Measurements from ENCODE around the gene SLITRK3. TPM values are rescaled to one million over a fixed set of nuclear protein-coding genes. Genes with fewer than 3 reads are reported as not detected.

Gene SLITRK3
- total RNA-seq, 1 experiment from 2014 or later, result not detected

GRCh38 chr3:165225604-165226003 is 29.4 kb upstream of the SLITRK3 start:
- Mint-ChIP-seq H3K36me3 (ENCODE audit: insufficient read depth, unreplicated experiment) (no peaks in the 10 kb centered on the region), H3K4me1 (ENCODE audit: insufficient read depth, unreplicated experiment) (no peaks in the 10 kb centered on the region)
- CTCF ChIA-PET, result no interaction called here

GRCh38 chr3:165217739-165218138 is 21.6 kb upstream of the SLITRK3 start:
- Mint-ChIP-seq H3K27me3 (ENCODE audit: insufficient read depth, unreplicated experiment) (no peaks in the 10 kb centered on the region), H3K27ac (ENCODE audit: low read depth, unreplicated experiment) (no peak overlapping the region), H3K9me3 (ENCODE audit: unreplicated experiment) (no peaks in the 10 kb centered on the region), H3K36me3 (ENCODE audit: insufficient read depth, unreplicated experiment) (no peaks in the 10 kb centered on the region), H3K4me3 (ENCODE audit: unreplicated experiment) (no peak overlapping the region), H3K4me1 (ENCODE audit: insufficient read depth, unreplicated experiment) (no peaks in the 10 kb centered on the region)
- intact Hi-C loops (cut with micrococcal nuclease), result no loop called here
- POLR2A ChIA-PET, result no interaction called here
- no peak for DNase-seq (ENCODE audit: unreplicated experiment)
- CTCF ChIA-PET, result no interaction called here
- no TSS peak for BruUV-seq (replicated peaks)
- no peak for TF ChIP-seq CTCF (IDR thresholded peaks at IDR 0.05; ENCODE audit: unreplicated experiment)

More at GRCh38 chr3:165225604-165226003, 29.4 kb upstream of the SLITRK3 start:
- Mint-ChIP-seq H3K9me3 (ENCODE audit: unreplicated experiment) (no peaks in the 10 kb centered on the region), H3K4me3 (ENCODE audit: unreplicated experiment) (no peak overlapping the region), H3K27ac (ENCODE audit: low read depth, unreplicated experiment) (no peak overlapping the region), H3K27me3 (ENCODE audit: insufficient read depth, unreplicated experiment) (no peaks in the 10 kb centered on the region)
- no peak for TF ChIP-seq CTCF (IDR thresholded peaks at IDR 0.05; ENCODE audit: unreplicated experiment)
- no peak for DNase-seq (ENCODE audit: unreplicated experiment)
- BruUV-seq (replicated peaks), result no TSS peak
- intact Hi-C loops (cut with micrococcal nuclease), result no loop called here
- POLR2A ChIA-PET, result no interaction called here

GRCh38 chr3:165212580-165212979 is 16.4 kb upstream of the SLITRK3 start:
- Mint-ChIP-seq H3K36me3 (ENCODE audit: insufficient read depth, unreplicated experiment) (no peaks in the 10 kb centered on the region), H3K4me1 (ENCODE audit: insufficient read depth, unreplicated experiment) (no peaks in the 10 kb centered on the region), H3K4me3 (ENCODE audit: unreplicated experiment) (no peak overlapping the region), H3K27ac (ENCODE audit: low read depth, unreplicated experiment) (no peak overlapping the region), H3K27me3 (ENCODE audit: insufficient read depth, unreplicated experiment) (no peaks in the 10 kb centered on the region), H3K9me3 (ENCODE audit: unreplicated experiment) (no peaks in the 10 kb centered on the region)
- no peak for DNase-seq (ENCODE audit: unreplicated experiment)
- no TSS peak for BruUV-seq (replicated peaks)
- intact Hi-C loops (cut with micrococcal nuclease), result no loop called here
- POLR2A ChIA-PET, result no interaction called here
- TF ChIP-seq CTCF (IDR thresholded peaks at IDR 0.05; ENCODE audit: unreplicated experiment), result no peak
- CTCF ChIA-PET, result interaction anchor here (0.6 to 1.1 kb wide), 3 partner anchors 8 to 1847 kb away, joined by 3 to 5 read pairs (median 5); no protein-coding TSS in a partner anchor

- no peaks in the 10 kb centered on the region for H3K36me3 Mint-ChIP-seq (ENCODE audit: insufficient read depth, unreplicated experiment)
- H3K27me3 Mint-ChIP-seq (ENCODE audit: insufficient read depth, unreplicated experiment), result no peaks in the 10 kb centered on the region
- no peaks in the 10 kb centered on the region for H3K9me3 Mint-ChIP-seq (ENCODE audit: unreplicated experiment)
- POLR2A ChIA-PET, result no interaction called here
- no peak for DNase-seq (ENCODE audit: unreplicated experiment)
- BruUV-seq (replicated peaks), result no TSS peak
- no peak overlapping the region for H3K4me3 Mint-ChIP-seq (ENCODE audit: unreplicated experiment)
- no peak for TF ChIP-seq CTCF (IDR thresholded peaks at IDR 0.05; ENCODE audit: unreplicated experiment)
- no peak overlapping the region for H3K27ac Mint-ChIP-seq (ENCODE audit: low read depth, unreplicated experiment)
- CTCF ChIA-PET, result interaction anchor here (0.6 to 1.7 kb wide), 5 partner anchors 9 to 1820 kb away, joined by 3 to 8 read pairs (median 3); no protein-coding TSS in a partner anchor
- no peaks in the 10 kb centered on the region for H3K4me1 Mint-ChIP-seq (ENCODE audit: insufficient read depth, unreplicated experiment)
- intact Hi-C loops (cut with micrococcal nuclease), result no loop called here
These were observed 15.5 kb upstream of the SLITRK3 start for GRCh38 chr3:165211721-165212120.

All from MCF 10A (cell line).